Lower lobe of right lung (tissue), 2 donors: ENCODE results near the gene GABRP. TPM values are rescaled to one million over a fixed set of nuclear protein-coding genes. Genes with fewer than 3 reads are reported as not detected.
A peak's percentile ranks its signal among the peaks of the same experiment; 100 is the strongest.

Experiments
- ATAC-seq, 2 donors: fragments of 200-7000 bp; cut with Tn5 transposase; one replicate each; pipeline ENCODE4 v1.9.1; 2020 to 2022; ENCODE audit warnings: mild to moderate bottlenecking in 2 of 2, moderate library complexity in 2 of 2
- DNase-seq: peaks from one replicate; pipeline ENCODE4 v3.0.0-alpha.2; 2020
- H3K27ac ChIP-seq: fragments of 200-600 bp; one replicate; pipeline ENCODE4 v1.8.0; 2022
- H3K27me3 ChIP-seq: fragments of 200-600 bp; one replicate; pipeline ENCODE4 v1.8.0; 2022; ENCODE audit warnings: low read depth
- H3K36me3 ChIP-seq: fragments of 200-600 bp; one replicate; pipeline ENCODE4 v1.8.0; 2022; ENCODE audit warnings: mild to moderate bottlenecking
- H3K4me1 ChIP-seq: fragments of 200-600 bp; one replicate; pipeline ENCODE4 v1.8.0; 2022
- H3K4me3 ChIP-seq: fragments of 200-600 bp; one replicate; pipeline ENCODE4 v1.8.0; 2022; ENCODE audit warnings: mild to moderate bottlenecking
- H3K9me3 ChIP-seq: fragments of 200-600 bp; one replicate; pipeline ENCODE4 v1.8.0; 2022
- CTCF ChIP-seq: fragments of 200-600 bp; IDR thresholded peaks from one replicate; pipeline ENCODE4 v1.8.0; 2022; ENCODE audit warnings: antibody characterized with exemption, mild to moderate bottlenecking
- intact Hi-C: fragments of 100-400 bp; cut with DNase I; formaldehyde crosslinking; loops from one replicate; pipeline ENCODE4 v1.11.0; 2022
- total RNA-seq: library from RNA; stranded (reverse); fragmentation: NEBNext Ultra II Directional; extraction: Animal tissue kit (Norgen Biotek cat#: 25700); gene quantifications from one replicate; pipeline ENCODE4 v1.2.1, GENCODE V29; 2021
- donor health status: DM: no; HTN: yes; CAD: no; lungs with severe emphysema.

GABRP gene
- total RNA-seq, 1 donor from 2014 or later = 0.38 TPM

- Histone ChIP-seq H3K27me3 (peaks cover 7% of the 10 kb centered on the region), H3K27ac (no peak overlapping the region), H3K36me3 (no peaks in the 10 kb centered on the region), H3K4me1 (no peaks in the 10 kb centered on the region), H3K9me3 (peaks cover 13% of the 10 kb centered on the region), H3K4me3 (peak overlapping the region; percentile 69)
- ATAC-seq (no peak), DNase-seq (no peak)
- intact Hi-C loops = no loop called here
- TF ChIP-seq CTCF = no peak
These were observed 78.1 kb downstream of the GABRP start for GRCh38 chr5:170861667-170861916.

GRCh38 chr5:170861917-170862766 is 78.6 kb downstream of the GABRP start, which contains the start of gene RANBP17:
Gene RANBP17 (plus strand): TSS chr5:170862018.
- Histone ChIP-seq H3K4me1 (no peaks in the 10 kb centered on the region), H3K27ac (peak within 1 kb of the TSS; percentile 72), H3K36me3 (no peaks in the 10 kb centered on the region), H3K9me3 (peaks cover 13% of the 10 kb centered on the region), H3K4me3 (peak within 1 kb of the TSS; percentile 69), H3K27me3 (peaks cover 7% of the 10 kb centered on the region)
- intact Hi-C loops = no loop called here
- DNase-seq = peak; percentile 76
- peak; percentile 94 to 95 for ATAC-seq
- no peak for TF ChIP-seq CTCF

- TF ChIP-seq CTCF = no peak
- DNase-seq (no peak), ATAC-seq (peak; percentile 55 to 64)
- H3K4me1 ChIP-seq = no peaks in the 10 kb centered on the region
- intact Hi-C loops = no loop called here
- peaks cover 13% of the 10 kb centered on the region for H3K9me3 ChIP-seq
- H3K36me3 ChIP-seq = no peaks in the 10 kb centered on the region
- peaks cover 7% of the 10 kb centered on the region for H3K27me3 ChIP-seq
- no peak overlapping the region for H3K4me3 ChIP-seq
- no peak overlapping the region for H3K27ac ChIP-seq
These were observed 80.1 kb downstream of the GABRP start for GRCh38 chr5:170863646-170864045.

Other genes starting within 250 kb of the GABRP start
- gene RANBP17, start 78.3 kb downstream of the GABRP start, total RNA-seq = 12.3 TPM